IPS-20b (cell line): ENCODE results near the gene ABHD17C.
A peak's percentile ranks its signal among the peaks of the same experiment; 100 is the strongest.

Experiments
- H3K27ac ChIP-seq: one replicate; pipeline ENCODE4 v1.5.1; 2013; ENCODE audit warnings: low read length
- H3K27me3 ChIP-seq: 2 replicates; pipeline ENCODE4 v1.6.1; 2013; ENCODE audit warnings: mild to moderate bottlenecking, low read length, inconsistent platforms; ENCODE audit not compliant: insufficient read depth
- H3K36me3 ChIP-seq: 2 replicates; pipeline ENCODE4 v1.6.1; 2013; ENCODE audit warnings: low read depth, mild to moderate bottlenecking, inconsistent platforms, low read length, moderate library complexity; ENCODE audit not compliant: insufficient read depth
- H3K4me1 ChIP-seq: 2 replicates; pipeline ENCODE4 v1.6.1; 2013; ENCODE audit warnings: mild to moderate bottlenecking, control low read depth, inconsistent platforms, low read length, moderate library complexity; ENCODE audit not compliant: insufficient read depth
- H3K4me3 ChIP-seq: 2 replicates; pipeline ENCODE4 v1.5.1; 2013; ENCODE audit warnings: mild to moderate bottlenecking, low read length, inconsistent platforms
- H3K9ac ChIP-seq: 2 replicates; pipeline ENCODE4 v1.6.1; 2013; ENCODE audit warnings: low read depth, mild to moderate bottlenecking, inconsistent platforms, low read length, moderate library complexity
- H3K9me3 ChIP-seq: 2 replicates; pipeline ENCODE4 v1.6.1; 2013; ENCODE audit warnings: mild to moderate bottlenecking, low read depth, low read length, inconsistent platforms; ENCODE audit not compliant: insufficient read depth

ABHD17C gene

DNA sequence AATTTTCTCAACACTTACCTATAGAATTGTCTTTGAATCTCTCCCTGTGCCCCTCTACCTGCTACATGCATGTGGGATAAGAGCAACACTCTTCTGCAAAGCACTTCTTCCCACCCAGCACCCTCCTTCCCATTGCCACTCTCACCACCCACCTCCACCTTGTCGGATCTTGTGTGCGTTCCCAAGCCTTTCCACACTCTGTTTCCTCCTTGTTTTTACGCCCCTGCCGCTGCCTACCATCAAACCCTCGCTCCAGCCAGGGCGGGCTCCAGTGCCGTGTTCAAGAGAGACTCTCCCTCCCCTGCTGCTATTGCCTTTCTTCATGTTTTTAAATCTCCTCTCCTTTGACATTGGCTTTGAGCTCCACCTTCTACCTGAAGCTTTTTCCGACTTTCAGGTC, 40.2 kb downstream of the ABHD17C start:
- H3K36me3 ChIP-seq = no peaks in the 10 kb centered on the region
- no peak overlapping the region for H3K4me3 ChIP-seq
- no peak overlapping the region for H3K27ac ChIP-seq
- H3K4me1 ChIP-seq = no peaks in the 10 kb centered on the region
- no peak overlapping the region for H3K9ac ChIP-seq
- no peaks in the 10 kb centered on the region for H3K27me3 ChIP-seq
- no peaks in the 10 kb centered on the region for H3K9me3 ChIP-seq

DNA sequence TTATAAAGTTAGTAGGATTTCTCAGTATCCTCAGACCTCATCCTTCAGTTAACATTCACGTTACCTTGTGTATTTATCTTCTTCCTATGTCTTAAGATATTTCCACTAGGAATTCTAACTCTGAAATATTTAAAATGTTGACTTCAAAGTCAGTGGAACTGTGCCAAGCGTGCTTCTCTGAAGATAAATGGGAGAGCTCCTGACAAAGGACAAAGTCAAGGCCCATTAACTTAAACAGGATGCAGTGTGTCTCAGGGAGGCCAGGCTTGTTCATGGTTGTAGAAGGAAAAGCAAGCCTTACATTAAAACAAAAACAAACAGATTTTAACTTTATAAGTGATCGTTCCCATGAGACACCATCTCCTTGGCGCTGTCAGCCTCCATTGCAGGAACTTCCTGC, 41.5 kb downstream of the ABHD17C start:
- no peak overlapping the region for H3K9ac ChIP-seq
- no peaks in the 10 kb centered on the region for H3K4me1 ChIP-seq
- H3K4me3 ChIP-seq = no peak overlapping the region
- H3K27me3 ChIP-seq = no peaks in the 10 kb centered on the region
- H3K9me3 ChIP-seq = no peaks in the 10 kb centered on the region
- H3K36me3 ChIP-seq = no peaks in the 10 kb centered on the region
- H3K27ac ChIP-seq = no peak overlapping the region

DNA sequence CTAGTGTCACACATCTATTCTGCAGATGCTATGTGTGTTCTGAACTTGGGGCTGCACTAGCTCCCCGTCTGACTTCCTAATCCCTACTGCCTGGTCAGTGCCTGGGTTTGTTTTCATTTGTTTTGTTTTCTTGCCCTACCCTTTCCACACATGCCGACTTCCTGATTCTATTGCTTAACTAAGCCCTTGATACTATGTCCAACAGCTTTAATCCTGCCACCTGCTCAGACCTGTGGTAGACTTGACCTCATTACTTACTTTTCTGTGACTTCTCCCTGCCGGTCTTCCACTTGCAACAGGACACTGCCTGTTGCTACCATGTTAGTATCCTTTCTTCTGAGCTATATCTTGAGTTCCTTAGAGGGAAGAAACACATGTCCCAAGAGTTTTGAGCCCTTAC, 44.8 kb downstream of the ABHD17C start:
- H3K4me3 ChIP-seq = no peak overlapping the region
- H3K4me1 ChIP-seq = peaks cover 12% of the 10 kb centered on the region
- H3K27me3 ChIP-seq = no peaks in the 10 kb centered on the region
- no peak overlapping the region for H3K27ac ChIP-seq
- H3K36me3 ChIP-seq = no peaks in the 10 kb centered on the region
- H3K9ac ChIP-seq = no peak overlapping the region
- no peaks in the 10 kb centered on the region for H3K9me3 ChIP-seq

DNA sequence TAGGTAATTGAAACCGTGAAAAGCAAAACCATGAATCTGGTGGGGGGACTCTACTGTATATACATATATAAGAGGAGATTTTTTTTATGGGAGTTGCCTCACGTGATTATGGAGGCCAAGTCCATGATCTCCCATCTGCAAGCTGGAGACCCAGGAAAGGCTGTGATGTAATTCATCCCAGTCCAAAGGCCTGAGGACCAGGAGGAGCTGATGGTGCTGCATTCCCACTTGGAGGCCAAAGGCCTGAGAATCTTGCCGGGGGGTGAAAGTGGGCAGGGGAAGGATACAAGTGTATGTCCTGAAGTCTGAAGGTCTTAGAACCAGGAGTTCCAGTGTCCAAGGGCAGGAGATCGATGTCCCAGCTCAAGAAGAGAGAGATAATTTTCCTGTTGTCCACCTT, 47.0 kb downstream of the ABHD17C start:
- H3K27ac ChIP-seq = no peak overlapping the region
- no peak overlapping the region for H3K4me3 ChIP-seq
- no peaks in the 10 kb centered on the region for H3K9me3 ChIP-seq
- H3K9ac ChIP-seq = no peak overlapping the region
- H3K36me3 ChIP-seq = no peaks in the 10 kb centered on the region
- no peaks in the 10 kb centered on the region for H3K27me3 ChIP-seq
- peaks cover 14% of the 10 kb centered on the region for H3K4me1 ChIP-seq

DNA sequence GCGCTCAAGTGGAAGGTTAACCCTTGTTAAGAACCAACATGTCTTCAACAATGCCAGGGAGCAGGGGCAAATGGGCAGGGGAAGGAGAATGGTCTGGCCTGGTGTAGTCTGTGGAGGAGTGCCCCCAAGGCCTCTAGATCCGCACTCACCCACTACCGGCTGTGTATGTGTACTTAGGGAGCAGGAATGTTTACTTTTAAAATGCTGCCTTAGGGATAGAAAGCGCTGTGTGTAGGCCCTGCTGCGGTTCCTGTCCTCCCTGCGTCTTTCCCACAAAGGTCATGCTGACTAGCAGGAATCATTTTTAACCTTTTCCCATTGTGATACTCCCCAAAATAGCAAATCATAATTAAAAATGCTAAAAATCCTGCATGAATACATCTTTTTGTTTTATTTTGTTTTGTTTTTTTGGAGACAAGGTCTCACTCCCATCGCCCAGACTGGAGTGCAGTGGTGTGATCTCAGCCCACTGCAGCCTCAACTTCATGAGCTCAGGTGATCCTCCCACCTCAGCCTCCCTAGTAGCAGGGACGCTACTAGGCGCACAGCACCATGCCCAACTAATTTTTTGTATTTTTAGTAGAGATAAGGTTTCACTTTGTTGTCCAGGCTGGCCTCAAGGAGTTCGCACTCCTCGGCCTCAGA, 48.2 kb downstream of the ABHD17C start:
- Histone ChIP-seq H3K9ac (no peak overlapping the region), H3K36me3 (no peaks in the 10 kb centered on the region), H3K4me1 (peaks cover 25% of the 10 kb centered on the region), H3K9me3 (no peaks in the 10 kb centered on the region), H3K27ac (no peak overlapping the region), H3K27me3 (no peaks in the 10 kb centered on the region), H3K4me3 (no peak overlapping the region)

DNA sequence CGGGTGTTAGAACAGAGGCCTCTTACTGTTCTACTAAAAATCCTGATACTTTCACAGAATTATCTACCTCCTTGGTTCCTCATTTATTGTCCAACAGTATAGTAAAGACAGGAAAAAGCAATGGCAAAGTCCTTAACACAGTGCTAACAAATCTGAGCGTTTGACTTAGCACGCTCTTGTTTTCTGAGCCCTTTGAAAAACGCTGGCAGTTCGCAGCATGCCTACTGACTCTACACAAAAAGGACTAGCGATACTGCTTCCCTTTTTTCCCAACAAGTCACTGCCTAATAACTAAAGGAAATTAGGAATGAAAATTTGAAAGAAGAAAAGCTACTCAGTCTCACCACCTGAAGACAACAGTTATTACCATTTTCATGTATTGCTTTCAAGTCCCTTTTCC, 49.3 kb downstream of the ABHD17C start:
- Histone ChIP-seq H3K9me3 (no peaks in the 10 kb centered on the region), H3K27me3 (no peaks in the 10 kb centered on the region), H3K4me3 (peak overlapping the region; percentile 30; the same call in 1 of the 2 replicates), H3K36me3 (no peaks in the 10 kb centered on the region), H3K9ac (peak overlapping the region; percentile 0; the same call in 1 of the 2 replicates), H3K4me1 (peaks cover 25% of the 10 kb centered on the region), H3K27ac (no peak overlapping the region)

DNA sequence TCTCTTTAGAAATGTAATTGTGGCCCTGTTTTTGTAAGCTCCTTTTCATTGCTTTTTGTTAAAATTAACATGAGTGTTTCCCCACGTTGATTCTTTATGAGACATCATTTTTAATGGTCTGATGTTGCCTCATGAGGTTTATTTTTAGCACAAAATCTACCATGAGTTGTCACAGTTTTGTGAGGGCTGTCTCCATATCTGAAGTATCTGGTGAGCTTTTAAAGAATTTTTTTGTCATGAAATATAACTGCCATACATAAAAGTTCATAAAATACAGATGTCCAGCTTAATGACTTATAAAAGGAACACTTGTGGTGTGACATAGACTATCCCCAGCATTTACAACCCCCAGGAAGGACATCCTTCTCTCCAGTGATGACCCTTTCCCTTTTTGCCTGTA, 49.7 kb downstream of the ABHD17C start:
- H3K27me3 ChIP-seq = no peaks in the 10 kb centered on the region
- H3K4me3 ChIP-seq = peak overlapping the region; percentile 30; the same call in 1 of the 2 replicates
- peaks cover 25% of the 10 kb centered on the region for H3K4me1 ChIP-seq
- peak overlapping the region; percentile 0; the same call in 1 of the 2 replicates for H3K9ac ChIP-seq
- H3K27ac ChIP-seq = no peak overlapping the region
- no peaks in the 10 kb centered on the region for H3K9me3 ChIP-seq
- H3K36me3 ChIP-seq = no peaks in the 10 kb centered on the region

DNA sequence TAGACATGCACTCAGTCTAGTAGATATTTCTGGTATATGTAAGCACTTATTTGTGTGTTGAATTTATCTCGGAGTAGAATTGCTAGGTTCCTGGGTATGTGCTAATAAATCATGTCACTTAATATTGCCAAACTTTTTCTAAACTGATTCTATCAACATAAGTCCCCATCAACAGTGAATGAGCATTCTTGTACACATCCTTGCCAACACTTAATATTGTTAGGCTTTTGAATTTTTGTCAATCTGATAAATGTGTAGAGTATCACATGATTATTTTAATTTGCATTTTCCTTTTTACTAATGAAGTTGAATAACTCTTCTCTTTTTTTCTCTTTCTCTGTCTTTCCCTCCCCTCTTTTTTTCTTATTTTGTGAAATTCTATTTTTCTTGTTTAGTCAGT, 50.8 kb downstream of the ABHD17C start:
- Histone ChIP-seq H3K9me3 (no peaks in the 10 kb centered on the region), H3K27ac (no peak overlapping the region), H3K9ac (no peak overlapping the region), H3K4me3 (no peak overlapping the region), H3K36me3 (0 out of 2 replicates have a peak, but pooled peaks cover 3% of the 10 kb centered on the region), H3K4me1 (peaks cover 25% of the 10 kb centered on the region), H3K27me3 (no peaks in the 10 kb centered on the region)

DNA sequence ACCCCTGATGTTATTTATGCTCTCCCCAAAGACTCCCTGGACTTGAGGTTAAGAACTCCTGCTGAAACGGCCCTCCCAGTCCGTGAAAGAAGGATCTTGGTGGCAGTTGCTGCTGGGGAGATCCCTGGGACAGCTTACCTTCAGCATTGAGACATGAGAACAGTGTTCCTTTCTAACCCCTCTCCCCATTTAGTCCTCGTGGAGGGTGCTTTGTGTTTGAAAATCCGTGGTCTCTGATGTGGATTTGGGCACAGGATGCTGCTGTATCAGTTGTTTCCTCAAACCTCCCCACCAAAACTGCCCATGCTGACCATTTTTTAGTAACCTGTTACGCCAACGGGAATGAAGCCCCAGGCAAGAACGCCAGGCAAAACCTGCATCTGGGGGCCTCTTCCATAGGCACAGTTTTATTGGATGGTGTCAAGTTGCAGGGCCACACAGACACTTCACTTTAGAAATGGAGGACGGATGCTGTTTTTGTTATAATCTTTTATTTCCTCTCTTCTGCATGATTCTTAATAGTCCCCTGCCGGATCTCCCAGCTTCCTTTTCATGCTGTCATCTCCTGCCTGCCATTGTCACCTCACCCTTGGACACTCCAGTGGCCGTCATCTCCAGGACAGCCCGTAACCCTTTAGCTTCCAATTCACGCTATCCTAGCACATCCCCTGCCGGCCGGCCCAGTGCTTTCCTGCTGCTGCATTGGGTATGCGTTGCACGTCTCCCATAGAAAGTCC, 52.4 kb downstream of the ABHD17C start:
- H3K27me3 ChIP-seq = no peaks in the 10 kb centered on the region
- H3K4me3 ChIP-seq = peak overlapping the region; percentile 8; the same call in 1 of the 2 replicates
- no peak overlapping the region for H3K27ac ChIP-seq
- H3K4me1 ChIP-seq = peaks cover 25% of the 10 kb centered on the region
- H3K9ac ChIP-seq = no peak overlapping the region
- H3K36me3 ChIP-seq = 0 out of 2 replicates have a peak, but pooled peaks cover 6% of the 10 kb centered on the region
- no peaks in the 10 kb centered on the region for H3K9me3 ChIP-seq

DNA sequence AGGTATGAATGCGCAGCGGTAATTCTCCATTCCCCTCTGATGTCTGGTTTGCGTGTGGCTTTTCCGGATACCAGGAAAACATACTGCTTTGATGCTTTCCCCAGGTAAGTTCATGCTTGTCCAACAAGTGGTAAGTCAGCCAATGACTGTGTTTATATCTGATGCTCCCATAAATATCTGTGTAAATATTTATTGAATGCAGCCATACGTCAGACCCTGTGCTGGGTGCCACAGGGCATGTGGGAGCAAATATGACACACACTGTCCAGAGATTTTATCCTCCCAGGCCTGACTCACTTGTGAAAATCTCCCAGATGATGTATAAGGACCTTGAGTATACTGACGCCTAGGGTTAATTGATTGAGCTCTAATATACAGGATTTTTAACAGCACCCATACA, 54.5 kb downstream of the ABHD17C start:
- no peak overlapping the region for H3K9ac ChIP-seq
- H3K27me3 ChIP-seq = no peaks in the 10 kb centered on the region
- H3K4me3 ChIP-seq = no peak overlapping the region
- H3K9me3 ChIP-seq = no peaks in the 10 kb centered on the region
- H3K4me1 ChIP-seq = peaks cover 16% of the 10 kb centered on the region
- peaks cover 12% of the 10 kb centered on the region; the same call in 1 of the 2 replicates for H3K36me3 ChIP-seq
- H3K27ac ChIP-seq = no peak overlapping the region

DNA sequence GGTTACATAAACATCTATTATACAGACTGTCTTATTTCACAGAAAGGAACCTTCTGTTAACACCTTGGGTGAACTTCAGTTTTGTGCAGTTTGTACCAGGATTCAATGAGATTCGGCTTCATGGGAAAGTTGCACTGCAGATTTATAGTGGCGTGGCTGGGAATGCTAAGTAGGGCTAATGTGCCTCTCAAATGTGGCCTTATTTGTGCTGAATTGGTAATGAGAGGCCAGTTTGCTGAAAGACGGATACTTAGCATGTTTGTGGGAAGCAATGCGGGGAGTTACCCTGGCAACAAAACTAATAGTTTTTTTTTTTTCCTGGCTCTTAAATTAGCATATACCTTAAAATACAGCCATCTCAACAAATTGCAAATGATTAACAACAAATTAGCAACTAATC, 55.5 kb downstream of the ABHD17C start:
- Histone ChIP-seq H3K4me1 (peaks cover 12% of the 10 kb centered on the region; the same call in 1 of the 2 replicates), H3K27me3 (no peaks in the 10 kb centered on the region), H3K9me3 (no peaks in the 10 kb centered on the region), H3K27ac (no peak overlapping the region), H3K36me3 (peaks cover 14% of the 10 kb centered on the region; the same call in 1 of the 2 replicates), H3K9ac (no peak overlapping the region), H3K4me3 (no peak overlapping the region)

DNA sequence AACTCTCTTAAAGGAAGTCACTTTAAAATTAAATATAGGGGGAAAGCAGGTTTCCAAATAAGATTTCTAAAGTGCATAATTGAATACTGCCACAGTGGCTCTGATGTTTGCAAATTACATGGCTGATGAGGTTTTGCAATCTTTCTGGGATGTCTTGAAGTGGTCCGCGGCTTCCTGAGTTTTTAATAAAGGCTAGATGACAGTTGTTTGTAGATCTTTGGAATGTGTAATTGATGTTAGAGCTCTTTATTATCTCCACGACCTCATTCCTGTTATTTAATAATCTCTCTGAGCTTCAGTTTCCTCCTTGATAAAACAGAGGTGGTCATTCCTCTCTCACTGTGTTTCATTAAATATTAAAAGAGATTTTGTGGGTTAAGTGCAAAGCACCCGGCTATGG, 57.1 kb downstream of the ABHD17C start:
- no peak overlapping the region for H3K9ac ChIP-seq
- H3K27ac ChIP-seq = no peak overlapping the region
- no peak overlapping the region for H3K4me3 ChIP-seq
- H3K36me3 ChIP-seq = peaks cover 14% of the 10 kb centered on the region; the same call in 1 of the 2 replicates
- H3K9me3 ChIP-seq = no peaks in the 10 kb centered on the region
- peaks cover 17% of the 10 kb centered on the region; the same call in 1 of the 2 replicates for H3K4me1 ChIP-seq
- H3K27me3 ChIP-seq = no peaks in the 10 kb centered on the region
